CD14-positive monocyte (primary cell): ENCODE data around the gene TKTL1. TPM values are rescaled to one million over a fixed set of nuclear protein-coding genes. Genes with fewer than 3 reads are reported as not detected.

Source experiments
- DNase-seq, 3 donors: peaks; one replicate each; pipeline ENCODE4 v3.0.0-alpha.2; 2011 to 2022
- H2AFZ ChIP-seq: 2 replicates; pipeline ENCODE4 v1.6.0; 2012; ENCODE audit warnings: mild to moderate bottlenecking, low read depth, low read length, inconsistent platforms; ENCODE audit not compliant: insufficient read depth, poor library complexity, severe bottlenecking
- H3K27ac ChIP-seq, 2 donors: 1 replicate in 1 of 2; 2 replicates in 1 of 2; pipeline ENCODE4 v1.5.1; 2012 to 2013; ENCODE audit warnings: low read length in 2 of 2, control low read depth in 1 of 2, inconsistent platforms in 1 of 2, low read depth in 1 of 2, mild to moderate bottlenecking in 1 of 2
- H3K27me3 ChIP-seq, 2 donors: one replicate each; pipeline versions ENCODE4 v1.6.0 to v1.6.1; 2011 to 2013; ENCODE audit warnings: low read length in 2 of 2; ENCODE audit not compliant: control insufficient read depth in 2 of 2, insufficient read depth in 2 of 2
- H3K36me3 ChIP-seq, 2 donors: replicated peaks in 1 of 2; 1 replicate in 1 of 2; 2 replicates in 1 of 2; pipeline versions ENCODE4 v1.5.1 to v1.6.1; 2012 to 2013; ENCODE audit warnings: low read length in 2 of 2, control low read depth in 1 of 2, inconsistent platforms in 1 of 2, mild to moderate bottlenecking in 1 of 2; ENCODE audit not compliant: insufficient read depth in 2 of 2, control insufficient read depth in 1 of 2
- H3K4me1 ChIP-seq, 2 donors: 1 replicate in 1 of 2; 2 replicates in 1 of 2; pipeline versions ENCODE4 v1.5.1 to v1.6.1; 2012 to 2013; ENCODE audit warnings: low read length in 2 of 2, control low read depth in 1 of 2, inconsistent platforms in 1 of 2, mild to moderate bottlenecking in 1 of 2, moderate library complexity in 1 of 2; ENCODE audit not compliant: insufficient read depth in 2 of 2, control insufficient read depth in 1 of 2
- H3K4me2 ChIP-seq: replicated peaks from 2 replicates; pipeline ENCODE3; 2012; ENCODE audit warnings: low read length, moderate library complexity, mild to moderate bottlenecking; ENCODE audit not compliant: poor library complexity, severe bottlenecking; ENCODE audit errors: extremely low read depth
- H3K4me3 ChIP-seq, 3 experiments: fragments of 200-600 bp in 1 of 3; sonication (generic) in 1 of 3; replicated peaks in 1 of 3; 1 replicate in 2 of 3; 2 replicates in 1 of 3; pipeline ENCODE4 v1.5.1; 2011 to 2013; ENCODE audit warnings: low read length in 3 of 3, mild to moderate bottlenecking in 3 of 3, control low read depth in 2 of 3, low read depth in 2 of 3, inconsistent platforms in 1 of 3, moderate library complexity in 1 of 3
- H3K79me2 ChIP-seq: 2 replicates; pipeline ENCODE4 v1.6.0; 2012; ENCODE audit warnings: mild to moderate bottlenecking, control low read depth, inconsistent platforms, low read length, moderate library complexity; ENCODE audit not compliant: insufficient read depth
- H3K9ac ChIP-seq: 2 replicates; pipeline ENCODE4 v1.6.0; 2017; ENCODE audit warnings: low read length, mild to moderate bottlenecking; ENCODE audit not compliant: insufficient read depth, poor library complexity, severe bottlenecking
- H3K9me3 ChIP-seq, 2 donors: replicated peaks in 1 of 2; 1 replicate in 1 of 2; 2 replicates in 1 of 2; pipeline versions ENCODE4 v1.5.1 to v1.6.1; 2012 to 2013; ENCODE audit warnings: low read length in 2 of 2, control low read depth in 1 of 2; ENCODE audit not compliant: control insufficient read depth in 1 of 2, insufficient read depth in 1 of 2
- H4K20me1 ChIP-seq: 2 replicates; pipeline ENCODE4 v1.6.0; 2012; ENCODE audit warnings: mild to moderate bottlenecking, low read length, control low read depth, moderate library complexity; ENCODE audit not compliant: insufficient read depth
- H3K27ac Mint-ChIP-seq, 7 donors: one replicate each; pipeline ENCODE4 v1.8.0; 2020; ENCODE audit warnings: mild to moderate bottlenecking in 7 of 7, mixed read lengths in 7 of 7, moderate library complexity in 6 of 7, inconsistent platforms in 2 of 7
- H3K27me3 Mint-ChIP-seq, 3 donors: one replicate each; pipeline ENCODE4 v1.8.0; 2021 to 2022; ENCODE audit warnings: low read depth in 3 of 3, mild to moderate bottlenecking in 3 of 3, mixed read lengths in 3 of 3, moderate library complexity in 3 of 3, inconsistent platforms in 1 of 3
- H3K36me3 Mint-ChIP-seq, 2 donors: one replicate each; pipeline ENCODE4 v1.8.0; 2020; ENCODE audit warnings: mixed read lengths in 2 of 2, inconsistent platforms in 1 of 2, mild to moderate bottlenecking in 1 of 2
- H3K4me1 Mint-ChIP-seq: one replicate; pipeline ENCODE4 v1.8.0; 2020; ENCODE audit warnings: mild to moderate bottlenecking, mixed read lengths
- H3K4me3 Mint-ChIP-seq, 2 donors: one replicate each; pipeline ENCODE4 v1.8.0; 2020; ENCODE audit warnings: mild to moderate bottlenecking in 2 of 2, mixed read lengths in 2 of 2, moderate library complexity in 1 of 2
- H3K9me3 Mint-ChIP-seq, 7 donors: one replicate each; pipeline ENCODE4 v1.8.0; 2020 to 2022; ENCODE audit warnings: mixed read lengths in 7 of 7, mild to moderate bottlenecking in 6 of 7, moderate library complexity in 6 of 7, inconsistent platforms in 2 of 7
- WGBS: methylation state at CpG from one replicate; pipeline ENCODE4 v1.1.5; 2013; ENCODE audit warnings: missing lambda C conversion rate; ENCODE audit not compliant: insufficient coverage; 5-methylcytosine and 5-hydroxymethylcytosine counted together
- intact Hi-C, 2 donors: fragments of 100-400 bp; cut with micrococcal nuclease; formaldehyde crosslinking; loops; one replicate each; pipeline versions ENCODE4 v1.15.0 to v1.15.1; 2023
- polyA plus RNA-seq, 3 donors: library from polyadenylated mRNA; depleted of rRNA in 1 of 3; unstranded in 2 of 3; stranded (reverse) in 1 of 3; fragments of 300-500 nt in 2 of 3; fragments of >200 nt in 1 of 3; fragmentation: Illumina TruSeq in 2 of 3; gene quantifications; 1 replicate in 2 of 3; 2 replicates in 1 of 3; pipeline ENCODE4 v1.2.3, GENCODE V29; 2012 to 2021
- TF ChIP-seq, protein P1 (sequence below): fragments of 200-600 bp; IDR thresholded peaks from one replicate; pipeline ENCODE4 v1.8.0; 2022; ENCODE audit warnings: antibody characterized with exemption, mild to moderate bottlenecking

TKTL1 gene
- polyA plus RNA-seq, 3 donors, result 0.20 to 1.3 (median 0.60) TPM

DNA sequence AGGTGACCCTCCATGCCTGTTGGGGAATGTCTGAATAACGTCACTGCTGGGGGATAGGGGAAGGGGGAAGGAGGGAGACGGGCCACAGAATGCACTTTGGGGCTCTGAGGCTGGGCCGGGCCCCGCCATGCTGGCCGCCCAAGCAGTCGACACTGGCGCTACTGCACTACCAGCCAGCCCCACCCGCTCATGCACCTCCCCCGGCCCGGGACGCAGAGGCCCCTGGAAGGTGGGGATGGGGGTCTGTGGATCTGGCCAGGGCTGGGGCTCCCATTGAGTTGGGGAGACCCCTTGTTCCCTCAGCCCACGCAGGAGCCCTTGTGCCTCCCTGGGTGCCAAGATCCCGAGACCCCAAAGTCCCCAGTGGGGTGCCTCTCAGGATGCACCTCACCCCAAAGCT, 61.0 kb downstream of the TKTL1 start:
- H4K20me1 ChIP-seq, result peaks cover 99% of the 10 kb centered on the region
- no peak overlapping the region for H3K4me3 ChIP-seq
- peaks cover 65% of the 10 kb centered on the region for H3K79me2 ChIP-seq
- peak overlapping the region in 3 of 7 donors; percentile 35 to 84 (median 59) for H3K27ac Mint-ChIP-seq
- H3K9me3 ChIP-seq, result no peaks in the 10 kb centered on the region
- peaks cover 4 to 17% of the 10 kb centered on the region in 2 donors for H3K4me1 ChIP-seq
- no peak overlapping the region for H3K27ac ChIP-seq
- H3K36me3 Mint-ChIP-seq, result peaks cover 57 to 93% of the 10 kb centered on the region in 2 donors
- H2AFZ ChIP-seq, result no peak overlapping the region
- no peak for DNase-seq
- H3K36me3 ChIP-seq, result peaks cover 97 to 98% of the 10 kb centered on the region in 2 donors
- intact Hi-C loops, result no loop called here
- peaks cover 0 to 2% (median 0%) of the 10 kb centered on the region in 3 donors for H3K27me3 Mint-ChIP-seq
- H3K4me2 ChIP-seq, result no peak overlapping the region
- no peaks in the 10 kb centered on the region for H3K27me3 ChIP-seq
- WGBS, result no CpG with 5 or more reads among the region's 13 CpGs
- no peak overlapping the region for H3K9ac ChIP-seq
- no peak overlapping the region for H3K4me3 Mint-ChIP-seq
- no peaks in the 10 kb centered on the region for H3K4me1 Mint-ChIP-seq
- no peaks in the 10 kb centered on the region for H3K9me3 Mint-ChIP-seq
- TF ChIP-seq, protein P1, sequence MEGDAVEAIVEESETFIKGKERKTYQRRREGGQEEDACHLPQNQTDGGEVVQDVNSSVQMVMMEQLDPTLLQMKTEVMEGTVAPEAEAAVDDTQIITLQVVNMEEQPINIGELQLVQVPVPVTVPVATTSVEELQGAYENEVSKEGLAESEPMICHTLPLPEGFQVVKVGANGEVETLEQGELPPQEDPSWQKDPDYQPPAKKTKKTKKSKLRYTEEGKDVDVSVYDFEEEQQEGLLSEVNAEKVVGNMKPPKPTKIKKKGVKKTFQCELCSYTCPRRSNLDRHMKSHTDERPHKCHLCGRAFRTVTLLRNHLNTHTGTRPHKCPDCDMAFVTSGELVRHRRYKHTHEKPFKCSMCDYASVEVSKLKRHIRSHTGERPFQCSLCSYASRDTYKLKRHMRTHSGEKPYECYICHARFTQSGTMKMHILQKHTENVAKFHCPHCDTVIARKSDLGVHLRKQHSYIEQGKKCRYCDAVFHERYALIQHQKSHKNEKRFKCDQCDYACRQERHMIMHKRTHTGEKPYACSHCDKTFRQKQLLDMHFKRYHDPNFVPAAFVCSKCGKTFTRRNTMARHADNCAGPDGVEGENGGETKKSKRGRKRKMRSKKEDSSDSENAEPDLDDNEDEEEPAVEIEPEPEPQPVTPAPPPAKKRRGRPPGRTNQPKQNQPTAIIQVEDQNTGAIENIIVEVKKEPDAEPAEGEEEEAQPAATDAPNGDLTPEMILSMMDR, result no peak

DNA sequence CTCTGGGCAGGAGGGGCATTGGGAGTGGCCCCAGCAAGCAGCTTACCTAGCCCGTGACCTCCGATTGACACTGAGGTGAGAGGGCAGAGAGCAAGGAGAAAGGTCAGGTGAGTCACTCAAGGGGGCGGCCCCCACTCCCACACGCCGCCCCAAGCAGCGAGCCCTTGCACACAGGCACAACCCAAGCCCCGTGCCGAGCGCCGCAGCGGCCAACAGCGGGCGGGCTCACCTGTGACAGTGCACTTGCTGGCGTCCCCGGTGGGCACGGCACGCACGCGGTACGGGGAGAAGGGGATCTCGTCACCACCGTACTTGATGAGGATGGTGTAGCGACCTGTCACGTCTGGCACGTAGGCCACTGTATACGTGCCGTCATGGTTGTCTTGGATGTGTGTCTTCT, 61.6 kb downstream of the TKTL1 start:
- WGBS, result 95% methylated on average over 11 of the region's 27 CpGs
- intact Hi-C loops, result no loop called here
- Histone ChIP-seq H2AFZ (no peak overlapping the region), H3K27ac (no peak overlapping the region), H3K27me3 (no peaks in the 10 kb centered on the region), H3K9ac (no peak overlapping the region), H3K4me1 (peaks cover 3 to 11% of the 10 kb centered on the region in 2 donors), H3K9me3 (no peaks in the 10 kb centered on the region), H3K36me3 (peaks cover 97 to 98% of the 10 kb centered on the region in 2 donors), H4K20me1 (peaks cover 99% of the 10 kb centered on the region), H3K4me2 (no peak overlapping the region), H3K4me3 (no peak overlapping the region), H3K79me2 (peaks cover 71% of the 10 kb centered on the region)
- Mint-ChIP-seq H3K27ac (peak overlapping the region in 5 of 7 donors; percentile 8 to 58 (median 40)), H3K4me1 (no peaks in the 10 kb centered on the region), H3K9me3 (no peaks in the 10 kb centered on the region), H3K4me3 (no peak overlapping the region), H3K36me3 (peaks cover 55 to 93% of the 10 kb centered on the region in 2 donors), H3K27me3 (peaks cover 0 to 2% (median 0%) of the 10 kb centered on the region in 3 donors)
- DNase-seq, result no peak
- TF ChIP-seq, protein P1, result no peak
